ENCODE measurements around the gene ATP6V0E1. TPM values are rescaled to one million over a fixed set of nuclear protein-coding genes. Genes with fewer than 3 reads are reported as not detected.
"Not testable (repeated sequence)": the region's sequence is repeated elsewhere in the genome, so short reads cannot be mapped to it uniquely, and the experiment has no call there.

Gene ATP6V0E1
- total and polyA plus RNA-seq, 3 experiments from 2014 or later = 171 to 468 (median 179) TPM

DNA sequence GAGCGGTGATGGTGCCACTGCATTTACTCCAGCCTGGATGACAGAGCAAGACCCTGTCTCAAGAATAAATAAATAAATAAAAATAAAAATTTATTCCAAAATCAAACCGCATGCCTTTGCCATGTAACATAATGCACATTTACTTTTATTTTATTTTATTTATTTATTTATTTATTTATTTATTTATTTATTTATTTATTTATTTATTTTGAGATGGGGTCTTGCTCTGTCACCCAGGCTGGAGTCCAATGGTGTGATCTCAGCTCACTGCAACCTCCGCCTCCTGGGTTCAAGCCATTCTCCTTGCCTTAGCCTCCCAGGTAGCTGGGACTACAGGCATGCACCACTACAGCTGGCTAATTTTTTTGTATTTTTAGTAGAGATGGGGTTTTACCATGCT, 48.5 kb downstream of the ATP6V0E1 start:
- peaks cover 24 to 41% (median 40%) of the 10 kb centered on the region in 3 donors for H3K4me1 Mint-ChIP-seq

DNA sequence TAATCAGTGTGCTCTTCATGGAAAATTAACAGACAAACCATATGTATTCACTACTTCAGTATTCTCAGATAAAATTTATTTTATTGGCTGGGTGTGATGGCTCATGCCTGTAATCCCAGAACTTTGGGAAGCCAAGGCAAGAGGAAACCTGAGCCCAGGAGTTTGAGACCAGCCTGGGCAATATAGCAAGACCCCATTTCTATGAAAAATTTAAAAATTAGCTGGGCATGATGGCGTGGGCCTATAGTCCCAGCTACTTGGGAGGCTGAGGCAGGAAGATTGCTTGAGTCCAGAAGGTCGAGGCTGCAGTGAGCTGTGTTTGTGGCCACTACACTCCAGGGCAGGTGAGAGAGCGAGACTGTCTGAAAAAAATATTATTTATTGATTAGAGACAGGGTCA, 49.2 kb downstream of the ATP6V0E1 start:
- Histone ChIP-seq H3K4me3 (ENCODE audit: low read length) (no peak overlapping the region), H3K27ac (ENCODE audit: low read depth, low read length) (no peak overlapping the region), H3K9me3 (ENCODE audit: low read length) (no peaks in the 10 kb centered on the region), H3K4me1 (ENCODE audit: insufficient read depth, low read length) (peaks cover 53% of the 10 kb centered on the region), H3K27me3 (ENCODE audit: insufficient read depth, low read length, poor library complexity, severe bottlenecking) (no peaks in the 10 kb centered on the region), H3K36me3 (ENCODE audit: insufficient read depth, low read length) (no peaks in the 10 kb centered on the region)
- Mint-ChIP-seq H3K4me3 (no peak overlapping the region), H3K4me1 (peaks cover 30 to 47% (median 45%) of the 10 kb centered on the region in 3 donors), H3K36me3 (peaks cover 0 to 20% (median 6%) of the 10 kb centered on the region in 3 donors), H3K27ac (peak overlapping the region in 6 of 8 donors; percentile 12 to 67 (median 48)), H3K9me3 (no peaks in the 10 kb centered on the region), H3K27me3 (no peaks in the 10 kb centered on the region)
- POLR2A ChIA-PET = no interaction called here
- CTCF ChIA-PET = interaction anchor here (1.2 kb wide), 1 partner anchor 10 kb away, joined by 3 read pairs; no protein-coding TSS in a partner anchor
- no peak for DNase-seq

More for the DNA sequence above, 48.5 kb downstream of the ATP6V0E1 start:
- H3K9me3 Mint-ChIP-seq; H3K36me3 ChIP-seq (ENCODE audit: insufficient read depth, low read length); H3K4me3 ChIP-seq (ENCODE audit: low read length); H3K27ac ChIP-seq (ENCODE audit: low read depth, low read length); H3K27me3 Mint-ChIP-seq; H3K27me3 ChIP-seq (ENCODE audit: insufficient read depth, low read length, poor library complexity, severe bottlenecking); POLR2A ChIA-PET; DNase-seq; H3K9me3 ChIP-seq (ENCODE audit: low read length); H3K4me3 Mint-ChIP-seq: not testable (repeated sequence)
- peaks cover 52% of the 10 kb centered on the region for H3K4me1 ChIP-seq (ENCODE audit: insufficient read depth, low read length)
- H3K27ac Mint-ChIP-seq = peak overlapping the region in 1 of 8 donors; percentile 55
- H3K36me3 Mint-ChIP-seq = peaks cover 0 to 20% (median 8%) of the 10 kb centered on the region in 3 donors
- CTCF ChIA-PET = interaction anchor here (1.2 kb wide), 1 partner anchor 11 kb away, joined by 3 read pairs; no protein-coding TSS in a partner anchor

DNA sequence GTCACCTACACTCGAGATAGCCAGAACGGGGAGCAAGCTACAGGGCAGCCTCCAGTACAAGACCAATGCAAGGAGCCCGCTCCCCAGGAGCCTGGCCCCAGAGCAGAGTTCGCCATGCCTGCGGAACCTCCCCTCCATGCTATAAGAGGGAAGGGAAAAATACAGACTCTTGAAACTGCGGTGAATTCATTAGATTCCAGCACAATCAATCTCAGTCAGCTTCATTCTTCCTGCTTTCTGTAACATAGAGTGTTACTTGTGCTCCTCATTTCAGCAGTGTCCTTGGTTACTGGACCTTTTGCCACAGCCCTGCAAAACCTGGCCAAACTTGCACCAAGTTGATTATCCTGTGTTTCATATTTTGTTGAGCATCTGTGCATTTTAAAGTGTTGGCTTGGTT, 50.4 kb downstream of the ATP6V0E1 start:
- peaks cover 0 to 20% (median 6%) of the 10 kb centered on the region in 3 donors for H3K36me3 Mint-ChIP-seq
- ChIA-PET POLR2A (no interaction called here), CTCF (interaction anchor here (1.8 kb wide), 1 partner anchor 50 kb away, joined by 5 read pairs; no protein-coding TSS in a partner anchor)
- no peak for DNase-seq
- peaks cover 41% of the 10 kb centered on the region for H3K4me1 ChIP-seq (ENCODE audit: insufficient read depth, low read length)
- H3K9me3 ChIP-seq (ENCODE audit: low read length) = no peaks in the 10 kb centered on the region
- H3K4me3 Mint-ChIP-seq = no peak overlapping the region
- H3K27ac ChIP-seq (ENCODE audit: low read depth, low read length) = no peak overlapping the region
- H3K36me3 ChIP-seq (ENCODE audit: insufficient read depth, low read length) = no peaks in the 10 kb centered on the region
- H3K27me3 Mint-ChIP-seq = no peaks in the 10 kb centered on the region
- H3K27ac Mint-ChIP-seq = peak overlapping the region; percentile 44 to 88 (median 76)
- H3K4me1 Mint-ChIP-seq = peaks cover 31 to 52% (median 45%) of the 10 kb centered on the region in 3 donors
- H3K9me3 Mint-ChIP-seq = no peaks in the 10 kb centered on the region
- H3K4me3 ChIP-seq (ENCODE audit: low read length) = no peak overlapping the region
- H3K27me3 ChIP-seq (ENCODE audit: insufficient read depth, low read length, poor library complexity, severe bottlenecking) = no peaks in the 10 kb centered on the region

DNA sequence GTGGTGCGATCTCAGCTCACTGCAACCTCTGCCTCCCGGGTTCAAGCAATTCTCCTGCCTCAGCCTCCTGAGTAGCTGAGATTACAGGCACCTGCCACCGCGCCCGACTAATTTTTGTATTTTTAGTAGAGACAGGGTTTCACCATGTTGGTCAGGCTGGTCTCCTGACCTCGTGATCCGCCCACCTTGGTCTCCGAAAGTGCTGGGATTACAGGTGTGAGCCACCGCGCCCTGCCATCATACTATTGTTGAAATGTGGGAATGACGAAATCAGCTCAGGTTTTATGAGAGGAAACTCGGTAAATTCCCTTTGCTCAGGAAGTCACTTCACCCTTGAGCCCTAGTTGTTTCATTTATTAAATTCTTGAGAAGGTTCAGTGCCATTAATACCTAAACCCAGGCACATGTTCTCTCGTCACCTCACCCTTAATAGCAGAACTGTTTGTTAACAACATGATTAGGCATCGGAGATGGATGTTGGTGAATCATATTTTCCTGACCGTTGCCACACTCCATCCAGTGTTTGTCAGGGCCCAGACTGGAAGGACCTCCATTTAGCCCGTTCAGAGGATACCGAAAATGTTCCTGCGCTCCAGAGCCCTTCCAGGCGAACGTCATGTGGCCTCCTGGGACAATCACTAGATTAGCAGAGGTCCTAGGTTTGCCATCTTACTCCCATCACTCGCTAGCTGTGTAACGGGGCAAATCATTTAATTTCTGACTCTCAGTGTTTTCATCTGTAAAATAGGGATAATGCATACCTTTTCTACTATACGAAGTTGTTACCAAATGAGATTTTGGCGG, 52.5 kb downstream of the ATP6V0E1 start:
- Mint-ChIP-seq H3K4me3 (peak overlapping the region; percentile 35 to 89 (median 78)), H3K27me3 (no peaks in the 10 kb centered on the region), H3K27ac (peak overlapping the region; percentile 80 to 98 (median 94)), H3K4me1 (peaks cover 39 to 61% (median 59%) of the 10 kb centered on the region in 3 donors), H3K9me3 (no peaks in the 10 kb centered on the region), H3K36me3 (peaks cover 0 to 20% (median 6%) of the 10 kb centered on the region in 3 donors)
- H3K9me3 ChIP-seq (ENCODE audit: low read length) = no peaks in the 10 kb centered on the region
- H3K27ac ChIP-seq (ENCODE audit: low read depth, low read length) = no peak overlapping the region
- peak overlapping the region; percentile 39 for H3K4me3 ChIP-seq (ENCODE audit: low read length)
- H3K4me1 ChIP-seq (ENCODE audit: insufficient read depth, low read length) = peaks cover 42% of the 10 kb centered on the region
- no peaks in the 10 kb centered on the region for H3K36me3 ChIP-seq (ENCODE audit: insufficient read depth, low read length)
- ChIA-PET CTCF (interaction anchor here (1.1 to 1.5 kb wide), 4 partner anchors 9 to 105 kb away, joined by 3 to 4 read pairs (median 4); partner anchors contain the start of gene RPL26L1), POLR2A (no interaction called here)
- no peak for DNase-seq
- H3K27me3 ChIP-seq (ENCODE audit: insufficient read depth, low read length, poor library complexity, severe bottlenecking) = no peaks in the 10 kb centered on the region

- no peak for DNase-seq
- H3K27me3 ChIP-seq (ENCODE audit: insufficient read depth, low read length, poor library complexity, severe bottlenecking) = no peaks in the 10 kb centered on the region
- Mint-ChIP-seq H3K27ac (peak overlapping the region in 6 of 8 donors; percentile 24 to 88 (median 74)), H3K27me3 (no peaks in the 10 kb centered on the region), H3K4me3 (no peak overlapping the region), H3K9me3 (no peaks in the 10 kb centered on the region), H3K36me3 (peaks cover 0 to 13% (median 6%) of the 10 kb centered on the region in 3 donors), H3K4me1 (peaks cover 37 to 50% (median 48%) of the 10 kb centered on the region in 3 donors)
- ChIA-PET CTCF (no interaction called here), POLR2A (no interaction called here)
- no peaks in the 10 kb centered on the region for H3K36me3 ChIP-seq (ENCODE audit: insufficient read depth, low read length)
- H3K9me3 ChIP-seq (ENCODE audit: low read length) = no peaks in the 10 kb centered on the region
- peaks cover 42% of the 10 kb centered on the region for H3K4me1 ChIP-seq (ENCODE audit: insufficient read depth, low read length)
- no peak overlapping the region for H3K27ac ChIP-seq (ENCODE audit: low read depth, low read length)
- H3K4me3 ChIP-seq (ENCODE audit: low read length) = no peak overlapping the region
These were observed 55.6 kb downstream of the ATP6V0E1 start for GRCh38 chr5:173039188-173039587.

DNA sequence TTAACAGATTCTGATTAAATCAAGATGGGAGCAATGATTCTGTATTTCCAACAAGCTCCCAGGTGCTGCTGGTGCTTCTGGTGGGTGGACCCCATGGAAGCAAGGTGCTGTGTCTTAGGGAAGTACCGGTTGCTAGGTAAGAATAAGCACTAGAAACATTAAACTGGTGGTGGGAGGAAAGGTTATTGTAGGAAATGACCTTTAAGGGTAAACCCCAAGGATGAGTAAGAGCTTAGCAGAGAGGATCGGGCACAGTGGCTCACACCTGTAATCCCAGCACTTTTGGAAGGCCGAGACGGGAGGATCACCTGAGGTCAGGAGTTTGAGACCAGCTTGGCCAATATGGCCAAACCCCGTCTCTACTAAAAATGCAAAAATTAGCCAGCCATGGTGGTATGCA, 56.4 kb downstream of the ATP6V0E1 start:
- Mint-ChIP-seq H3K27ac (peak overlapping the region in 4 of 8 donors; percentile 25 to 85 (median 44)), H3K4me1 (peaks cover 30 to 42% (median 41%) of the 10 kb centered on the region in 3 donors), H3K4me3 (no peak overlapping the region), H3K9me3 (no peaks in the 10 kb centered on the region), H3K27me3 (no peaks in the 10 kb centered on the region), H3K36me3 (peaks cover 0 to 5% (median 3%) of the 10 kb centered on the region in 3 donors)
- no peak overlapping the region for H3K4me3 ChIP-seq (ENCODE audit: low read length)
- H3K9me3 ChIP-seq (ENCODE audit: low read length) = no peaks in the 10 kb centered on the region
- H3K27me3 ChIP-seq (ENCODE audit: insufficient read depth, low read length, poor library complexity, severe bottlenecking) = no peaks in the 10 kb centered on the region
- no peaks in the 10 kb centered on the region for H3K36me3 ChIP-seq (ENCODE audit: insufficient read depth, low read length)
- POLR2A ChIA-PET = interaction anchor here (1.1 kb wide), 1 partner anchor 56 kb away, joined by 3 read pairs; the partner anchor contains the start of gene ATP6V0E1
- no peak for DNase-seq
- CTCF ChIA-PET = no interaction called here
- peaks cover 37% of the 10 kb centered on the region for H3K4me1 ChIP-seq (ENCODE audit: insufficient read depth, low read length)
- H3K27ac ChIP-seq (ENCODE audit: low read depth, low read length) = no peak overlapping the region

GRCh38 chr5:173041881-173042762, 58.6 kb downstream of the ATP6V0E1 start:
- no peaks in the 10 kb centered on the region for H3K27me3 ChIP-seq (ENCODE audit: insufficient read depth, low read length, poor library complexity, severe bottlenecking)
- H3K9me3 ChIP-seq (ENCODE audit: low read length) = no peaks in the 10 kb centered on the region
- no peaks in the 10 kb centered on the region for H3K36me3 ChIP-seq (ENCODE audit: insufficient read depth, low read length)
- no peaks in the 10 kb centered on the region for H3K9me3 Mint-ChIP-seq
- no peak overlapping the region for H3K4me3 ChIP-seq (ENCODE audit: low read length)
- no peaks in the 10 kb centered on the region for H3K36me3 Mint-ChIP-seq
- no peak overlapping the region for H3K4me3 Mint-ChIP-seq
- H3K4me1 ChIP-seq (ENCODE audit: insufficient read depth, low read length) = peaks cover 15% of the 10 kb centered on the region
- no peak for DNase-seq
- no peaks in the 10 kb centered on the region for H3K27me3 Mint-ChIP-seq
- peaks cover 15 to 20% (median 19%) of the 10 kb centered on the region in 3 donors for H3K4me1 Mint-ChIP-seq
- POLR2A ChIA-PET = no interaction called here
- CTCF ChIA-PET = interaction anchor here (0.8 to 1.4 kb wide), 3 partner anchors 9 to 32 kb away, joined by 3 read pairs; no protein-coding TSS in a partner anchor
- no peak overlapping the region for H3K27ac ChIP-seq (ENCODE audit: low read depth, low read length)
- no peak overlapping the region for H3K27ac Mint-ChIP-seq

Measured in CD8-positive, alpha-beta memory T cell (primary cell).